SK-N-MC (cell line): Measurements from ENCODE around the gene IP6K1.

ENCODE experiments used
- EZH2 ChIP-seq: fragments of 200-600 bp; sonication (generic); IDR thresholded peaks from one replicate; pipeline ENCODE4 v1.6.1; 2017; ENCODE audit warnings: antibody characterized with exemption
- FOXP2 ChIP-seq: optimal IDR thresholded peaks from 2 replicates; pipeline ENCODE3; 2011; ENCODE audit warnings: mild to moderate bottlenecking, moderate library complexity; ENCODE audit not compliant: insufficient read depth; ENCODE audit errors: extremely low read length, control extremely low read depth
- POLR2AphosphoS5 ChIP-seq: IDR thresholded peaks from 2 replicates; pipeline ENCODE4 v1.6.1; 2012; ENCODE audit warnings: mild to moderate bottlenecking, low read depth, low read length, borderline replicate concordance

GRCh38 chr3:49745986-49746385, 40.4 kb downstream of the IP6K1 start:
- TF ChIP-seq EZH2, result no peak
- no peak for TF ChIP-seq FOXP2
- TF ChIP-seq POLR2AphosphoS5, result no peak
